Hepatocyte (in vitro differentiated cells): ENCODE results near the gene MCF2L2. TPM values are rescaled to one million over a fixed set of nuclear protein-coding genes. Genes with fewer than 3 reads are reported as not detected.
A peak's percentile ranks its signal among the peaks of the same experiment; 100 is the strongest.

ENCODE experiments used
- DNase-seq: peaks from one replicate; pipeline ENCODE4 v3.0.0-alpha.2; 2016; ENCODE audit warnings: low spot score
- H2AFZ ChIP-seq: fragments of 200-600 bp; sonication (generic); 2 replicates; pipeline ENCODE4 v1.6.0; 2016; ENCODE audit warnings: antibody characterized with exemption, mild to moderate bottlenecking
- H3K27ac ChIP-seq: fragments of 200-600 bp; sonication (generic); 2 replicates; pipeline ENCODE4 v1.5.1; 2016; ENCODE audit warnings: mild to moderate bottlenecking
- H3K27me3 ChIP-seq: fragments of 200-600 bp; sonication (generic); 2 replicates; pipeline ENCODE4 v1.6.1; 2016
- H3K36me3 ChIP-seq: fragments of 200-600 bp; sonication (generic); replicated peaks from 2 replicates; pipeline ENCODE4 v1.5.1; 2016; ENCODE audit warnings: low read depth; ENCODE audit not compliant: insufficient read depth
- H3K4me1 ChIP-seq: fragments of 200-600 bp; sonication (generic); 2 replicates; pipeline ENCODE4 v1.5.1; 2016; ENCODE audit warnings: mild to moderate bottlenecking, moderate library complexity; ENCODE audit not compliant: insufficient read depth
- H3K4me2 ChIP-seq: fragments of 200-600 bp; sonication (generic); 2 replicates; pipeline ENCODE4 v1.6.0; 2016
- H3K4me3 ChIP-seq: fragments of 200-600 bp; sonication (generic); 2 replicates; pipeline ENCODE4 v1.5.1; 2016; ENCODE audit warnings: mild to moderate bottlenecking
- H3K79me2 ChIP-seq: fragments of 200-600 bp; sonication (generic); 2 replicates; pipeline ENCODE4 v1.6.0; 2017; ENCODE audit warnings: mild to moderate bottlenecking
- H3K9me2 ChIP-seq: fragments of 200-600 bp; sonication (generic); replicated peaks from 2 replicates; pipeline ENCODE4 v1.6.0; 2017; ENCODE audit warnings: mild to moderate bottlenecking; ENCODE audit not compliant: insufficient read depth
- H3K9me3 ChIP-seq: fragments of 200-600 bp; sonication (generic); 2 replicates; pipeline ENCODE4 v1.5.1; 2016; ENCODE audit warnings: low read depth, mild to moderate bottlenecking
- H4K20me1 ChIP-seq: fragments of 200-600 bp; sonication (generic); 2 replicates; pipeline ENCODE4 v1.6.0; 2016; ENCODE audit warnings: mild to moderate bottlenecking; ENCODE audit not compliant: insufficient read depth, poor library complexity, severe bottlenecking
- EZH2 ChIP-seq: fragments of 200-600 bp; sonication (generic); IDR thresholded peaks from 2 replicates; pipeline ENCODE4 v1.6.1; 2016; ENCODE audit warnings: antibody characterized with exemption, mild to moderate bottlenecking, borderline replicate concordance
- EZH2phosphoT487 ChIP-seq: fragments of 200-600 bp; sonication (generic); IDR thresholded peaks from one replicate; pipeline ENCODE4 v1.6.1; 2018; ENCODE audit warnings: antibody characterized with exemption, mild to moderate bottlenecking, low read depth, moderate library complexity; ENCODE audit not compliant: unreplicated experiment, severe bottlenecking
- WGBS: methylation state at CpG from one replicate; pipeline ENCODE4 v1.1.6; 2016; ENCODE audit warnings: low lambda C conversion rate; ENCODE audit errors: missing lambda C conversion rate; 5-methylcytosine and 5-hydroxymethylcytosine counted together
- polyA plus RNA-seq: library from polyadenylated mRNA; unstranded; fragments of >200 nt; fragmentation: Nextera tagmentation; extraction: Ambion mirVana; gene quantifications from 2 replicates; pipeline ENCODE4 v1.2.1, GENCODE V29; 2016
- total RNA-seq: library from RNA; depleted of rRNA; stranded (reverse); fragments of >200 nt; gene quantifications from 2 replicates; pipeline ENCODE4 v1.2.3, GENCODE V29; 2014
- TF ChIP-seq, protein P1 (sequence below): fragments of 200-600 bp; sonication (generic); IDR thresholded peaks from 2 replicates; pipeline ENCODE4 v1.5.1; 2016; ENCODE audit warnings: antibody characterized with exemption, mild to moderate bottlenecking; ENCODE audit not compliant: poor library complexity

Gene MCF2L2
- total and polyA plus RNA-seq, 2 experiments from 2014 or later: 0.17 to 0.63 TPM

DNA sequence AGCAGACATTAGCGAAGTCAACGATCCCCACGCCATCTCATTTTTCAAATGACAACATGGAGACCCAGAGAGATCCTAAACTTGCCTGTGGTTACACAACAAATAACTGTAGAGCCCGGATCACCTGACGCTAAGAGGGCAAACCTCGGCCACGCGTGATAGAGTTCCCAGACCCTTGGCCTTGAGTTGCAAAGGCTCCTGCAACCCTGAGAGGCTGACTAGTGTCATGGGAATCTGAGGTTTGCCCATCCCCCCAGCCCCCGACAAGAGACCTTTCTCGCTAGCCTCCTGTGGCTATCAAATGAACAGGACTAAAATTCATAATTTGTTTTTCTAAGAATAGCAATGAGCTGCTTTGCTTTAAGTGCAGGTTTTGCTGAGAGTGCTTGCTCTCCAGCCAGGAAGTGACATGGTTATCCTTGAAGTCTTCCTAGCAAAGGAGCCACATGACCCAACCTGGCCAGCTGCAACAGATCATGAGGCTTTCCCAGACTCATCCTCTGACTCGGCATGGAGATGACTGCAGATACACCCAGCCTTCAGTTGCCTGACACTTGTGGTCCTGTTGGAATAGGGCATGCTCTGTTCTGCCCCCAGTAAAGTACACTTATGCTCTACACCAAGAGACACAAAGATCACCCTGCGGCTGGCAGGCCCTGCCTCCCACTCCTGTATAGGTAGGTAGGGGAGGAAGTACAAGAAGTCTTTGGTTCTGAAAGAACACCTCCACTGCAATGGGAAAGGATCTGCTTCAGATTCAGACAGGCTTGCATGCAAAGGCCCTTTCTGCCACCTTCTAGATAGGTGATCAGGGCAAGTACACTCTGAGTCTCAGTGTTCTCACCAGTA is 36.0 kb downstream of the MCF2L2 start:
- Histone ChIP-seq H3K27ac (no peak overlapping the region), H3K4me3 (no peak overlapping the region), H3K4me1 (no peaks in the 10 kb centered on the region), H3K36me3 (no peaks in the 10 kb centered on the region), H3K27me3 (no peaks in the 10 kb centered on the region), H3K79me2 (no peaks in the 10 kb centered on the region), H3K9me2 (no peaks in the 10 kb centered on the region), H3K9me3 (no peaks in the 10 kb centered on the region), H2AFZ (no peak overlapping the region), H3K4me2 (no peak overlapping the region), H4K20me1 (no peaks in the 10 kb centered on the region)
- no peak for TF ChIP-seq EZH2phosphoT487
- TF ChIP-seq, protein P1, sequence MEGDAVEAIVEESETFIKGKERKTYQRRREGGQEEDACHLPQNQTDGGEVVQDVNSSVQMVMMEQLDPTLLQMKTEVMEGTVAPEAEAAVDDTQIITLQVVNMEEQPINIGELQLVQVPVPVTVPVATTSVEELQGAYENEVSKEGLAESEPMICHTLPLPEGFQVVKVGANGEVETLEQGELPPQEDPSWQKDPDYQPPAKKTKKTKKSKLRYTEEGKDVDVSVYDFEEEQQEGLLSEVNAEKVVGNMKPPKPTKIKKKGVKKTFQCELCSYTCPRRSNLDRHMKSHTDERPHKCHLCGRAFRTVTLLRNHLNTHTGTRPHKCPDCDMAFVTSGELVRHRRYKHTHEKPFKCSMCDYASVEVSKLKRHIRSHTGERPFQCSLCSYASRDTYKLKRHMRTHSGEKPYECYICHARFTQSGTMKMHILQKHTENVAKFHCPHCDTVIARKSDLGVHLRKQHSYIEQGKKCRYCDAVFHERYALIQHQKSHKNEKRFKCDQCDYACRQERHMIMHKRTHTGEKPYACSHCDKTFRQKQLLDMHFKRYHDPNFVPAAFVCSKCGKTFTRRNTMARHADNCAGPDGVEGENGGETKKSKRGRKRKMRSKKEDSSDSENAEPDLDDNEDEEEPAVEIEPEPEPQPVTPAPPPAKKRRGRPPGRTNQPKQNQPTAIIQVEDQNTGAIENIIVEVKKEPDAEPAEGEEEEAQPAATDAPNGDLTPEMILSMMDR: no peak
- no peak for TF ChIP-seq EZH2
- 88% methylated on average over 12 of the region's 12 CpGs for WGBS
- peak; percentile 27 for DNase-seq

DNA sequence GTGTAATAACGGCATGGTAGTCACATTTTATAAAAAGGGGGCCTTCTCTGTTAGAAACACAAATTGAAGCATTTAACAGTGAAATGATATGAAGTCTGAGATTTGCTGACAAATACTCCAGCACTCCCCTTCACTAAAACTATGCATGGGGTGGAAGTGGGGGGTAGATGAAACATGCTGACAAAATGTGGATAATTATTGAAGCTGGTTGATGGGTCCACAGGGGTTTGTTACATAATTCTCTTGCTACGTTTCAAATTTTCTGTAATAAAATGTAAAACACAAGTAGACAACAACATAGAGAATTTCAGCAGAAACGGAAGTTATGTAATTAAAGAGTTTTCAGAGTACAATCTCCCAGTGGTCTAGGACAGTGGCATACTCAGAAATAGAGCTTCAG is 37.0 kb downstream of the MCF2L2 start:
- H3K9me2 ChIP-seq: no peaks in the 10 kb centered on the region
- no peaks in the 10 kb centered on the region for H3K4me1 ChIP-seq
- no peaks in the 10 kb centered on the region for H3K9me3 ChIP-seq
- 97% methylated on average over 3 of the region's 3 CpGs for WGBS
- TF ChIP-seq, protein P1: no peak
- TF ChIP-seq EZH2phosphoT487: no peak
- TF ChIP-seq EZH2: no peak
- no peak for DNase-seq
- no peak overlapping the region for H3K4me3 ChIP-seq
- no peak overlapping the region for H3K4me2 ChIP-seq
- no peak overlapping the region for H2AFZ ChIP-seq
- H3K27me3 ChIP-seq: no peaks in the 10 kb centered on the region
- no peaks in the 10 kb centered on the region for H4K20me1 ChIP-seq
- H3K79me2 ChIP-seq: no peaks in the 10 kb centered on the region
- H3K36me3 ChIP-seq: no peaks in the 10 kb centered on the region
- H3K27ac ChIP-seq: no peak overlapping the region

DNA sequence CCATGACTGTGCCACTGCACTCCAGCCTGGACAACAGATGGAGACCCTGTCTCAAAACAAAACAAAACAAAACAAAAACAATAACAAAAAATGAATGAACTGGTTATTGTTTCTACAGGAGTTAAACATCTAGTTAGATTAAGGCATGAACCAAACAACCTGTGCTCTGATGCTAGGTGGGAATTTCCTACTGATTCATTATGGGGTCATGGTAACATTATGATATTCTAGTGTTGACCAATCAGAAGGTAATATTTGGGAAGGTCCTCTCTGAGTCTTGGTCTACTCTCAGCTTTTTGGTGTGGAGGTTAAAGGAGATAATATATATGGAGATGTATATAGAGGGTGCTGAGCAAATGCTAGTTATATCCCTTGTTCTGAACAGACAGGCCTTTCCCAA is 37.6 kb downstream of the MCF2L2 start:
- Histone ChIP-seq H3K79me2 (no peaks in the 10 kb centered on the region), H3K4me1 (no peaks in the 10 kb centered on the region), H4K20me1 (no peaks in the 10 kb centered on the region), H3K27me3 (no peaks in the 10 kb centered on the region), H3K9me3 (no peaks in the 10 kb centered on the region), H3K9me2 (no peaks in the 10 kb centered on the region), H3K27ac (no peak overlapping the region), H3K36me3 (no peaks in the 10 kb centered on the region), H2AFZ (no peak overlapping the region), H3K4me2 (no peak overlapping the region), H3K4me3 (no peak overlapping the region)
- no peak for TF ChIP-seq EZH2phosphoT487
- TF ChIP-seq, protein P1: no peak
- TF ChIP-seq EZH2: no peak
- DNase-seq: no peak
